Nephron (organoid): ENCODE data around the gene SDSL.

Source experiments
- H3K27ac Mint-ChIP-seq, 3 experiments: 2 replicates each; pipeline ENCODE4 v1.8.0; 2020; ENCODE audit warnings: mixed read lengths in 3 of 3, mild to moderate bottlenecking in 2 of 3, moderate library complexity in 1 of 3
- H3K27me3 Mint-ChIP-seq: 2 replicates; pipeline ENCODE4 v1.8.0; 2021; ENCODE audit warnings: low read depth, mild to moderate bottlenecking, moderate library complexity, mixed read lengths
- H3K36me3 Mint-ChIP-seq: 2 replicates; pipeline ENCODE4 v1.8.0; 2020; ENCODE audit warnings: low read depth, mixed read lengths
- H3K4me1 Mint-ChIP-seq: 2 replicates; pipeline ENCODE4 v1.8.0; 2020; ENCODE audit warnings: mixed read lengths
- H3K4me3 Mint-ChIP-seq, 3 experiments: 2 replicates each; pipeline ENCODE4 v1.8.0; 2020; ENCODE audit warnings: mild to moderate bottlenecking in 3 of 3, mixed read lengths in 3 of 3, moderate library complexity in 2 of 3
- H3K9me3 Mint-ChIP-seq: 2 replicates; pipeline ENCODE4 v1.8.0; 2020; ENCODE audit warnings: mixed read lengths
- TF ChIP-seq, protein P1 (sequence below), 3 experiments: fragments of 200-600 bp; sonication (generic); IDR thresholded peaks; one replicate each; pipeline ENCODE4 v1.5.0; 2021; ENCODE audit warnings: antibody characterized with exemption in 3 of 3; ENCODE audit not compliant: unreplicated experiment in 3 of 3

SDSL gene

GRCh38 chr12:113388351-113388750 lies 33.8 kb upstream of the SDSL start:
- H3K4me3 Mint-ChIP-seq: no peak overlapping the region
- H3K36me3 Mint-ChIP-seq: peaks cover 25% of the 10 kb centered on the region
- H3K27ac Mint-ChIP-seq: no peak overlapping the region
- peaks cover 3% of the 10 kb centered on the region for H3K27me3 Mint-ChIP-seq
- H3K9me3 Mint-ChIP-seq: no peaks in the 10 kb centered on the region
- TF ChIP-seq, protein P1, sequence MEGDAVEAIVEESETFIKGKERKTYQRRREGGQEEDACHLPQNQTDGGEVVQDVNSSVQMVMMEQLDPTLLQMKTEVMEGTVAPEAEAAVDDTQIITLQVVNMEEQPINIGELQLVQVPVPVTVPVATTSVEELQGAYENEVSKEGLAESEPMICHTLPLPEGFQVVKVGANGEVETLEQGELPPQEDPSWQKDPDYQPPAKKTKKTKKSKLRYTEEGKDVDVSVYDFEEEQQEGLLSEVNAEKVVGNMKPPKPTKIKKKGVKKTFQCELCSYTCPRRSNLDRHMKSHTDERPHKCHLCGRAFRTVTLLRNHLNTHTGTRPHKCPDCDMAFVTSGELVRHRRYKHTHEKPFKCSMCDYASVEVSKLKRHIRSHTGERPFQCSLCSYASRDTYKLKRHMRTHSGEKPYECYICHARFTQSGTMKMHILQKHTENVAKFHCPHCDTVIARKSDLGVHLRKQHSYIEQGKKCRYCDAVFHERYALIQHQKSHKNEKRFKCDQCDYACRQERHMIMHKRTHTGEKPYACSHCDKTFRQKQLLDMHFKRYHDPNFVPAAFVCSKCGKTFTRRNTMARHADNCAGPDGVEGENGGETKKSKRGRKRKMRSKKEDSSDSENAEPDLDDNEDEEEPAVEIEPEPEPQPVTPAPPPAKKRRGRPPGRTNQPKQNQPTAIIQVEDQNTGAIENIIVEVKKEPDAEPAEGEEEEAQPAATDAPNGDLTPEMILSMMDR (IDR thresholded peaks at IDR 0.05; ENCODE audit: unreplicated experiment in 3 of 3): no peak
- H3K4me1 Mint-ChIP-seq: no peaks in the 10 kb centered on the region

DNA sequence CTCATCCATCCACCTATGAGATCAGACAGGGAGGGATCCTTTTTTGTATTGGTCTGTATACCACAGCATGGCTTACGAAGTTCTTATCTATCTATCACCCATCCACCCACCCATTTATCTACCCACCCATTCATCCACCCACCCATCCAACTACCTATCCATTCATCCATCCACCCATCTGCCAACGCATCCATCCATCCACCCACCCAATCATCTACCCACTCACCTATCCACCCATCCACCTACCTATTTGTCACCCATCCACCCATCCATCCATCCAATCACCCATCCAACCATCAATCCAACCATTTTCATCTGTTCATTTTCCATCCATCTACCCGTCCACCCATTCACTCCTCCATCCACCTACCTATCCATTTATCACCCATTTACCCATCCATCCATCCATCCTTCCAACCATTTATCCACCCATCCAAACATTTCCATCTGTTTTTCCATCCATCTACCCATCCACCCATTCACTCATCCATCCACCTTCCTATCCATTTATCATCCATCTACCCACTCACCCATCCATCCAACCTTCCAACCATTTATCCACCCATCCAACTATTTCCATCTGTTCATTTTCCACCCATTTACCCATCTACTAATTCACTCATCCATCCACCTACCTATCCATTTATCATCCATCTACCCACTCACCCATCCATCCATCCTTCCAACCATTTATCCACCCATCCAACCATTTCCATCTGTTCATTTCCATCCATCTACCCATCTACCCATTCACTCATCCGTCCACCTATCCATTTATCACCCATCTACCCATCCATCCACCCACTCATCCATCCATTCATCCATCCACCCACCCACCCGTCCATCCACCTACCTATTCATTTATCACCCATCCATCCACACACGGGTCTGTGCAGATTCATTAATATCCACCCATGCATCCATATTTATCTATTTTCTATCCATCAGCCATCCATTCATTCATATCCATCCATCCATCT lies 31.8 kb upstream of the SDSL start:
- Mint-ChIP-seq H3K27ac (no peak overlapping the region), H3K27me3 (peaks cover 11% of the 10 kb centered on the region), H3K9me3 (no peaks in the 10 kb centered on the region), H3K36me3 (peaks cover 16% of the 10 kb centered on the region), H3K4me3 (no peak overlapping the region), H3K4me1 (no peaks in the 10 kb centered on the region)
- TF ChIP-seq, protein P1 (IDR thresholded peaks at IDR 0.05; ENCODE audit: unreplicated experiment in 3 of 3): no peak

GRCh38 chr12:113391145-113391544 lies 31.0 kb upstream of the SDSL start:
- Mint-ChIP-seq H3K27ac (no peak overlapping the region), H3K4me1 (no peaks in the 10 kb centered on the region), H3K9me3 (no peaks in the 10 kb centered on the region), H3K36me3 (peaks cover 12% of the 10 kb centered on the region), H3K4me3 (no peak overlapping the region), H3K27me3 (peaks cover 11% of the 10 kb centered on the region)
- TF ChIP-seq, protein P1 (IDR thresholded peaks at IDR 0.05; ENCODE audit: unreplicated experiment in 3 of 3): no peak

DNA sequence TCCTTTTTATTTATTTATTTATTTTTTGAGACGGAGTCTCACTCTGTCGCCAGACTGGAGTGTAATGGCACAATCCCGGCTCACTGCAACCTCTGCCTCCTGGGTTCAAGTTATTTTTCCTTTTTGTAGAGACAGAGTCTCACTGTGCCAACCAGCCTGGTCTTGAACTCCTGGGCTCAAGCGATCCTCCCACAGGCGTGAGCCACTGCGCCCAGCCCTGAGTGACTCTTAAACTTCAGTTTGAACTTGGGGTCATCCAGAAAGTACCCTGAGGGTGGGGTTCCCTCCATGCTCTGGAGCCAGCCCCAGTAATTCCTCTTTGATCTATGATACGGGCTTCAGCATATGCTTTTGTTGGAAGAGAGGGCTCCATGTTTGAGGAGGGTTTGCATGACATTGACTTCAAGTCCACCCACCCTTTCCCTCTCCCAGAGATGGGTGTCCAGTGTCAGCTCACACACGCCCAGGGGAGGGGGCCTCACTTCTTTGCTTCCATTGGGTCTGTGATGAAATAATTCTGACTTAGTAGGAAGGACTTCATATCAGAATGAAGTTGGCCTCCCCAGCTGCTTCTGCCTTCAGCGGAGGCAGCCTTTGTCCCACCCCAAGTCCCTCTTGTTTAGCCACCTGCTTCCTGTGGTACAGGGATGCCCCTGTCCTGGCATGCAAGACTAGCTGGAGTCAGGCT lies 30.4 kb upstream of the SDSL start:
- no peak overlapping the region for H3K27ac Mint-ChIP-seq
- no peak overlapping the region for H3K4me3 Mint-ChIP-seq
- H3K36me3 Mint-ChIP-seq: peaks cover 12% of the 10 kb centered on the region
- no peaks in the 10 kb centered on the region for H3K4me1 Mint-ChIP-seq
- no peaks in the 10 kb centered on the region for H3K9me3 Mint-ChIP-seq
- TF ChIP-seq, protein P1 (IDR thresholded peaks at IDR 0.05; ENCODE audit: unreplicated experiment in 3 of 3): no peak
- H3K27me3 Mint-ChIP-seq: peaks cover 11% of the 10 kb centered on the region

DNA sequence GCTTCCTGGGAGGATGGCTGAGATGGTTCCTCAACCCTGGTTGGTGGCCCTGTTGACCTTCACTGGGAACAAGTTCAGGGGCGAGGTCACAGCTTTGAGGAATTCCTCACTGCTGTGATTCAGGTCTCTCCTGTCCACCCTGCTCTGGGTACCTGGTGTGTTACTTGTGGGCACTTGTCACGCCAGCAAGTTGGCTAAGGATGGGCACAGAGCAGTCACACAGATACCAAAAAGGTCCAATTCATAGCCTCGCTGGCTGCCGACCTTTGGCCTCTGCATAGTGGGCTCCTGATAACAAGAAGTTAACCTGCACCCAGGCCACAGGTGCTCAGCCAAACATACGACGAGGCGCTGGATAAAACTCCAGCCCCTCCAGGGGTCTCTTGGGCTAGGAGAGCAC lies 29.7 kb upstream of the SDSL start:
- H3K9me3 Mint-ChIP-seq: no peaks in the 10 kb centered on the region
- no peak overlapping the region for H3K27ac Mint-ChIP-seq
- peaks cover 7% of the 10 kb centered on the region for H3K36me3 Mint-ChIP-seq
- TF ChIP-seq, protein P1 (IDR thresholded peaks at IDR 0.05; ENCODE audit: unreplicated experiment in 3 of 3): no peak
- peaks cover 13% of the 10 kb centered on the region for H3K27me3 Mint-ChIP-seq
- H3K4me3 Mint-ChIP-seq: no peak overlapping the region
- no peaks in the 10 kb centered on the region for H3K4me1 Mint-ChIP-seq
